ENCODE data around the gene NOP14. TPM values are rescaled to one million over a fixed set of nuclear protein-coding genes. Genes with fewer than 3 reads are reported as not detected.

Gene NOP14
- total RNA-seq, 3 donors from 2014 or later: 21.2 to 33.1 (median 23.4) TPM

- no peak for TF ChIP-seq POLR2A (IDR thresholded peaks at IDR 0.05)
- TF ChIP-seq POLR2AphosphoS5 (IDR thresholded peaks at IDR 0.05): no peak
- no peaks in the 10 kb centered on the region for H3K27me3 ChIP-seq
- no peak overlapping the region for H3K4me3 ChIP-seq
- no peak overlapping the region for H3K27ac ChIP-seq
- no peaks in the 10 kb centered on the region for H3K36me3 ChIP-seq
- H3K4me1 ChIP-seq: no peaks in the 10 kb centered on the region
- DNase-seq (ENCODE audit: low spot score in 2 of 2): no peak
- intact Hi-C loops (cut with DNase I; ENCODE audit: low total_unique reads): no loop called here
- no peaks in the 10 kb centered on the region for H3K9me3 ChIP-seq
These were observed 74.3 kb downstream of the NOP14 start for GRCh38 chr4:2888886-2889285.

Other genes starting within 250 kb of the NOP14 start
- gene TNIP2, start 207.1 kb downstream of the NOP14 start, total RNA-seq: 10 to 100 TPM; 46.4 to 73.4 (median 64.2) TPM
- gene SH3BP2, start 170.3 kb downstream of the NOP14 start, total RNA-seq: 10 to 100 TPM; 40.5 to 74.8 (median 59.3) TPM
- 100 to 1,000 TPM; 161 to 193 (median 181) TPM for gene ADD1, start 119.6 kb downstream of the NOP14 start, total RNA-seq
- 1 to 10 TPM; 3.8 to 6.9 (median 5.8) TPM for gene GRK4, start 165 bp upstream of the NOP14 start, total RNA-seq
- gene HTT-AS, start 111.1 kb upstream of the NOP14 start, total RNA-seq: not detected
- gene HTT, start 111.3 kb upstream of the NOP14 start, total RNA-seq: 10 to 100 TPM; 53.8 to 71.1 (median 55.1) TPM

All from breast epithelium (tissue), 4 donors.